GM12865 (cell line): Measurements from ENCODE around the gene WBP2NL.
A peak's percentile ranks its signal among the peaks of the same experiment; 100 is the strongest.
"Not testable (repeated sequence)": the region's sequence is repeated elsewhere in the genome, so short reads cannot be mapped to it uniquely, and the experiment has no call there.

ENCODE experiments used
- DNase-seq: peaks from one replicate; pipeline ENCODE4 v3.0.0; 2010; ENCODE audit warnings: low read depth
- H3K4me3 ChIP-seq: 2 replicates; pipeline ENCODE4 v1.5.1; 2011; ENCODE audit warnings: mild to moderate bottlenecking, low read depth, low read length, control low read depth
- CTCF ChIP-seq: IDR thresholded peaks from 2 replicates; pipeline ENCODE4 v1.5.1; 2011; ENCODE audit warnings: low read length, control low read depth, low read depth, inconsistent platforms; ENCODE audit not compliant: insufficient read depth; ENCODE audit errors: missing control alignments

WBP2NL gene

GRCh38 chr22:42068291-42068690, 69.7 kb downstream of the WBP2NL start:
- DNase-seq: no peak
- H3K4me3 ChIP-seq: no peak overlapping the region
- no peak for TF ChIP-seq CTCF

- H3K4me3 ChIP-seq: peak overlapping the region; percentile 77
- no peak for TF ChIP-seq CTCF
- no peak for DNase-seq
Observed at GRCh38 chr22:42069801-42070516, 71.4 kb downstream of the WBP2NL start.

GRCh38 chr22:42070517-42071422, 72.2 kb downstream of the WBP2NL start, which contains the start of gene NAGA:
TSS of gene NAGA (minus strand) at chr22:42070812. CDS start at chr22:42070297, 515 bp downstream.
- DNase-seq: peak; percentile 98
- peak within 1 kb of the TSS; percentile 77 for H3K4me3 ChIP-seq
- TF ChIP-seq CTCF: no peak

- H3K4me3 ChIP-seq: peak overlapping the region; percentile 77
- not testable (repeated sequence) for DNase-seq
Observed at GRCh38 chr22:42071508-42071907, 72.9 kb downstream of the WBP2NL start.

- DNase-seq: peak; percentile 30
- no peak overlapping the region for H3K4me3 ChIP-seq
- TF ChIP-seq CTCF: no peak
Observed at GRCh38 chr22:42072606-42073330, 74.2 kb downstream of the WBP2NL start.

- H3K4me3 ChIP-seq: no peak overlapping the region; the same call in 1 of the 2 replicates
- no peak for DNase-seq
- no peak for TF ChIP-seq CTCF
Observed at GRCh38 chr22:42073621-42074041, 75.0 kb downstream of the WBP2NL start.
